ENCODE results near the gene SRRM4. TPM values are rescaled to one million over a fixed set of nuclear protein-coding genes. Genes with fewer than 3 reads are reported as not detected.

The SRRM4 gene
- polyA plus RNA-seq, 1 donor (not counting 4 experiments of a cell fraction or from before 2014, with no cell fraction given), result not detected

DNA sequence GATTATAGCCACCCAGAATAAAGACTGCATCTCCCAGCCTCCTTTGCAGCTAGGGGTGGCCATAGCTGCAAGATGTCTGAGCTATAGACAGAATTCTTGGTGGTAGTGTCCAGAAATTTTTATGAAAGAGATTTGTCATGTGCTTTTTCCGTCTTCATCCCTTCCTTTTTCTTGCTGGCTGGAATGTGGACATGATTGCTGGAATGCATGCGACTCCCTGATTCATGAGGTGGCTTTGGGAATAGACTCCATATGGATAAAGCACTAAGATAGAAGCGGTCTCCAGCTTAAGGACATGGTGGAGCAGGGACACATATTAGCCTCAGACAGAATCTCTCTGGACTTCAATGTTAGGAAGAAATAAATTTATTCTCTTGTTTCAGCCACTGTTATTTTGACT, 187.4 kb downstream of the SRRM4 start:
- H3K9me1 ChIP-seq (ENCODE audit: control insufficient read depth, extremely low read depth, insufficient read depth, low read length), result no peaks in the 10 kb centered on the region
- no peak overlapping the region for H3K4me3 ChIP-seq (ENCODE audit: control insufficient read depth in 2 of 3, extremely low read depth in 1 of 3, insufficient read depth in 2 of 3, low read depth in 1 of 3, low read length in 3 of 3)
- H3K4me1 ChIP-seq (ENCODE audit: control insufficient read depth, extremely low read depth, insufficient read depth, low read length), result no peaks in the 10 kb centered on the region
- no peak overlapping the region for H2AFZ ChIP-seq (ENCODE audit: control insufficient read depth, low read length)
- no peak overlapping the region for H3K27ac ChIP-seq (ENCODE audit: control insufficient read depth, insufficient read depth, low read length)
- H3K9me3 ChIP-seq (ENCODE audit: control insufficient read depth, low read depth, low read length), result no peaks in the 10 kb centered on the region
- H4K20me1 ChIP-seq (ENCODE audit: control insufficient read depth, extremely low read depth, insufficient read depth, low read length), result no peaks in the 10 kb centered on the region
- TF ChIP-seq EZH2 (IDR thresholded peaks at IDR 0.05; ENCODE audit: low read length), result no peak
- TF ChIP-seq, protein P1, sequence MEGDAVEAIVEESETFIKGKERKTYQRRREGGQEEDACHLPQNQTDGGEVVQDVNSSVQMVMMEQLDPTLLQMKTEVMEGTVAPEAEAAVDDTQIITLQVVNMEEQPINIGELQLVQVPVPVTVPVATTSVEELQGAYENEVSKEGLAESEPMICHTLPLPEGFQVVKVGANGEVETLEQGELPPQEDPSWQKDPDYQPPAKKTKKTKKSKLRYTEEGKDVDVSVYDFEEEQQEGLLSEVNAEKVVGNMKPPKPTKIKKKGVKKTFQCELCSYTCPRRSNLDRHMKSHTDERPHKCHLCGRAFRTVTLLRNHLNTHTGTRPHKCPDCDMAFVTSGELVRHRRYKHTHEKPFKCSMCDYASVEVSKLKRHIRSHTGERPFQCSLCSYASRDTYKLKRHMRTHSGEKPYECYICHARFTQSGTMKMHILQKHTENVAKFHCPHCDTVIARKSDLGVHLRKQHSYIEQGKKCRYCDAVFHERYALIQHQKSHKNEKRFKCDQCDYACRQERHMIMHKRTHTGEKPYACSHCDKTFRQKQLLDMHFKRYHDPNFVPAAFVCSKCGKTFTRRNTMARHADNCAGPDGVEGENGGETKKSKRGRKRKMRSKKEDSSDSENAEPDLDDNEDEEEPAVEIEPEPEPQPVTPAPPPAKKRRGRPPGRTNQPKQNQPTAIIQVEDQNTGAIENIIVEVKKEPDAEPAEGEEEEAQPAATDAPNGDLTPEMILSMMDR (optimal IDR thresholded peaks at IDR 0.05 in 1 of 3, IDR thresholded peaks at IDR 0.05 in 1 of 3, conservative IDR thresholded peaks at IDR 0.05 in 1 of 3; ENCODE audit: extremely low read depth in 1 of 3, insufficient read depth in 2 of 3, low read length in 3 of 3), result no peak
- DNase-seq (ENCODE audit: low read depth, low spot score) (no peak), FAIRE-seq (no peak)
- H3K27me3 ChIP-seq (ENCODE audit: control insufficient read depth, extremely low read depth, insufficient read depth, low read length), result no peaks in the 10 kb centered on the region
- no peaks in the 10 kb centered on the region for H3K36me3 ChIP-seq (ENCODE audit: control insufficient read depth in 2 of 2, extremely low read depth in 1 of 2, insufficient read depth in 2 of 2, low read length in 2 of 2)
- no peak overlapping the region for H3K4me2 ChIP-seq (ENCODE audit: control insufficient read depth, extremely low read depth, insufficient read depth, low read depth, low read length)
- H3K9ac ChIP-seq (ENCODE audit: control insufficient read depth, extremely low read depth, insufficient read depth, low read length), result no peak overlapping the region
- dilution Hi-C loops (cut with MboI; ENCODE audit: extremely low pct_ligation_motif_present, low sequenced_read_pairs), result no loop called here
- H3K79me2 ChIP-seq (ENCODE audit: control insufficient read depth, insufficient read depth, low read length), result no peaks in the 10 kb centered on the region

DNA sequence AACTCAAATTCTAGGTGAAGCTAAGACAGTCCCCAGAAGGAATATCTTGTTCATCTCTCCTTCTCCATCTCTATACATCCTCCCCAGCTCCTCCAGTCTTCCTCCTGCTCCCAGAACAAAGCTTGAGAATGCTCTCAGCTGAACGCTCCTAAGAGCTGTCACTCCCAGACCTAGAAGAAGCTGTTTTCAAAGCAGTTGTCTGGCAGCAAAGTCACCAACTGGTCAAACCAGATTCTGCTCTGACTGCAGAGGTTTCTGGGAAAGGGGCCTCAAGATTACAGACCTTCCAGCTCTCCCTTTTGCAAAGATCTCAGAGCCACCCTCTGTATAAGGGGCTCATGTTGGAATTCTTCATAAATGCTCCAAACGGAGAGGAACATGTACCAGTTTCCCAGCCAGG, 187.8 kb downstream of the SRRM4 start:
- no peaks in the 10 kb centered on the region for H3K9me1 ChIP-seq (ENCODE audit: control insufficient read depth, extremely low read depth, insufficient read depth, low read length)
- H4K20me1 ChIP-seq (ENCODE audit: control insufficient read depth, extremely low read depth, insufficient read depth, low read length), result no peaks in the 10 kb centered on the region
- dilution Hi-C loops (cut with MboI; ENCODE audit: extremely low pct_ligation_motif_present, low sequenced_read_pairs), result no loop called here
- no peak overlapping the region for H3K27ac ChIP-seq (ENCODE audit: control insufficient read depth, insufficient read depth, low read length)
- no peaks in the 10 kb centered on the region for H3K36me3 ChIP-seq (ENCODE audit: control insufficient read depth in 2 of 2, extremely low read depth in 1 of 2, insufficient read depth in 2 of 2, low read length in 2 of 2)
- H3K4me2 ChIP-seq (ENCODE audit: control insufficient read depth, extremely low read depth, insufficient read depth, low read depth, low read length), result no peak overlapping the region
- no peaks in the 10 kb centered on the region for H3K9me3 ChIP-seq (ENCODE audit: control insufficient read depth, low read depth, low read length)
- no peaks in the 10 kb centered on the region for H3K4me1 ChIP-seq (ENCODE audit: control insufficient read depth, extremely low read depth, insufficient read depth, low read length)
- no peaks in the 10 kb centered on the region for H3K79me2 ChIP-seq (ENCODE audit: control insufficient read depth, insufficient read depth, low read length)
- no peak for DNase-seq (ENCODE audit: low read depth, low spot score)
- H3K27me3 ChIP-seq (ENCODE audit: control insufficient read depth, extremely low read depth, insufficient read depth, low read length), result no peaks in the 10 kb centered on the region
- no peak overlapping the region for H2AFZ ChIP-seq (ENCODE audit: control insufficient read depth, low read length)
- no peak overlapping the region for H3K9ac ChIP-seq (ENCODE audit: control insufficient read depth, extremely low read depth, insufficient read depth, low read length)
- FAIRE-seq, result no peak
- TF ChIP-seq EZH2 (IDR thresholded peaks at IDR 0.05; ENCODE audit: low read length), result no peak
- TF ChIP-seq, protein P1 (optimal IDR thresholded peaks at IDR 0.05 in 1 of 3, IDR thresholded peaks at IDR 0.05 in 1 of 3, conservative IDR thresholded peaks at IDR 0.05 in 1 of 3; ENCODE audit: extremely low read depth in 1 of 3, insufficient read depth in 2 of 3, low read length in 3 of 3), result no peak
- H3K4me3 ChIP-seq (ENCODE audit: control insufficient read depth in 2 of 3, extremely low read depth in 1 of 3, insufficient read depth in 2 of 3, low read depth in 1 of 3, low read length in 3 of 3), result no peak overlapping the region

Data from keratinocyte (primary cell).